K562 (cell line): ENCODE data around the gene OTUD1. TPM values are rescaled to one million over a fixed set of nuclear protein-coding genes. Genes with fewer than 3 reads are reported as not detected.

ENCODE experiments used
- ATAC-seq: fragments of 200-7000 bp; cut with Tn5 transposase; 3 replicates; pipeline ENCODE4 v1.9.1; 2020; ENCODE audit warnings: moderate library complexity
- BruUV-seq: library from RNA; stranded (reverse); fragments of 400-500 nt; replicated peaks from 2 replicates; lab custom pipeline; 2021; lab: Mats Ljungman, UMichigan
- CTCF ChIA-PET: fragments of 300-600 bp; formaldehyde crosslinking; extraction: SDS; loops from one replicate; lab custom pipeline; 2021; ENCODE audit warnings: low intra/inter-chr PET ratio; lab: Yijun Ruan, JAX
- POLR2A ChIA-PET: fragments of 300-600, 350-650 bp; sonication (Branson Sonifier 250); formaldehyde crosslinking; extraction: SDS; loops from one replicate; lab custom pipeline; 2021; ENCODE audit warnings: antibody characterized with exemption, inconsistent platforms; lab: Yijun Ruan, JAX
- DNase-seq, 4 experiments: peaks; one replicate each; pipeline versions ENCODE4 v3.0.0 to v3.0.0-alpha.2; 2011 to 2018; ENCODE audit warnings: low spot score in 3 of 4, mixed read lengths in 3 of 4; ENCODE audit errors: extremely low read depth in 1 of 4
- FAIRE-seq: peaks from 2 replicates; lab custom pipeline; 2011; peaks lifted over from hg19 to GRCh38; lab: Jason Lieb, UNC
- H2AFZ ChIP-seq: 2 replicates; pipeline ENCODE4 v1.6.0; 2011; ENCODE audit warnings: low read depth, low read length, control low read depth, inconsistent platforms
- H3K27ac ChIP-seq: fragments of 200-600 bp; 3 replicates; pipeline ENCODE4 v1.8.0; 2011; ENCODE audit warnings: low read depth, mild to moderate bottlenecking, control low read depth, inconsistent platforms, low read length, moderate library complexity, mixed read lengths; ENCODE audit errors: extremely low read depth
- H3K27me3 ChIP-seq, 2 experiments: fragments of 300-600 bp in 1 of 2; 2 replicates in 1 of 2; 3 replicates in 1 of 2; pipeline versions ENCODE4 v1.6.0 to v1.8.0; 2011; ENCODE audit warnings: inconsistent platforms in 2 of 2, low read length in 2 of 2, mild to moderate bottlenecking in 1 of 2, mixed read lengths in 1 of 2, moderate library complexity in 1 of 2; ENCODE audit not compliant: control insufficient read depth in 2 of 2, insufficient read depth in 2 of 2
- H3K36me3 ChIP-seq: fragments of 300-600 bp; 3 replicates; pipeline ENCODE4 v1.8.0; 2011; ENCODE audit warnings: mild to moderate bottlenecking, low read length, inconsistent platforms; ENCODE audit not compliant: control insufficient read depth, insufficient read depth
- H3K4me1 ChIP-seq, 2 experiments: fragments of 200-600 bp in 1 of 2; replicated peaks in 1 of 2; 2 replicates in 1 of 2; 3 replicates in 1 of 2; pipeline versions ENCODE4 v1.5.1 to v1.8.0; 2011; ENCODE audit warnings: inconsistent platforms in 2 of 2, low read length in 2 of 2, mild to moderate bottlenecking in 1 of 2, mixed read lengths in 1 of 2, moderate library complexity in 1 of 2; ENCODE audit not compliant: control insufficient read depth in 2 of 2, insufficient read depth in 2 of 2
- H3K4me2 ChIP-seq: 2 replicates; pipeline ENCODE4 v1.6.1; 2011; ENCODE audit warnings: low read length, control low read depth, inconsistent platforms, mixed read lengths; ENCODE audit not compliant: insufficient read depth
- H3K4me3 ChIP-seq: fragments of 200-600 bp; sonication (generic), shearing (Covaris generic); 2 replicates; pipeline ENCODE4 v1.5.1; 2016; ENCODE audit warnings: control low read depth, inconsistent platforms
- H3K79me2 ChIP-seq: fragments of 200-600 bp; 3 replicates; pipeline ENCODE4 v1.8.0; 2011; ENCODE audit warnings: low read length, inconsistent platforms; ENCODE audit not compliant: control insufficient read depth, insufficient read depth
- H3K9ac ChIP-seq, 2 experiments: 2 replicates each; pipeline versions ENCODE4 v1.6.0 to v1.6.1; 2011; ENCODE audit warnings: low read depth in 2 of 2, low read length in 2 of 2, control low read depth in 1 of 2, inconsistent platforms in 1 of 2, mild to moderate bottlenecking in 1 of 2, mixed read lengths in 1 of 2; ENCODE audit not compliant: insufficient read depth in 1 of 2
- H3K9me1 ChIP-seq: one replicate; pipeline ENCODE4 v1.6.0; 2011; ENCODE audit warnings: inconsistent platforms, mild to moderate bottlenecking, low read length, moderate library complexity; ENCODE audit not compliant: control insufficient read depth, insufficient read depth
- H3K9me3 ChIP-seq: replicated peaks from 2 replicates; pipeline ENCODE4 v1.5.1; 2011; ENCODE audit warnings: low read depth, low read length, inconsistent platforms; ENCODE audit not compliant: control insufficient read depth, insufficient read depth
- H4K20me1 ChIP-seq: replicated peaks from 2 replicates; pipeline ENCODE4 v1.6.1; 2011; ENCODE audit warnings: low read length, inconsistent platforms, mixed read lengths; ENCODE audit not compliant: control insufficient read depth, insufficient read depth
- BRD4 ChIP-seq: fragments of 200-600 bp; sonication (generic); IDR thresholded peaks from 2 replicates; pipeline ENCODE4 v1.6.1; 2017; ENCODE audit warnings: inconsistent platforms
- EWSR1 ChIP-seq: fragments of 450-650 bp; IDR thresholded peaks from 2 replicates; pipeline ENCODE4 v1.6.1; 2018; ENCODE audit warnings: borderline replicate concordance, mild to moderate bottlenecking, low read depth, moderate library complexity; ENCODE audit not compliant: partially characterized antibody
- KLF1 ChIP-seq: fragments of 450-650 bp; IDR thresholded peaks from 2 replicates; pipeline ENCODE4 v1.6.1; 2016; ENCODE audit warnings: missing genetic modification characterization, missing compliant biosample characterization
- ZZZ3 ChIP-seq: fragments of 450-650 bp; IDR thresholded peaks from 2 replicates; pipeline ENCODE4 v1.6.1; 2016; ENCODE audit warnings: antibody characterized with exemption, mild to moderate bottlenecking, moderate library complexity
- WGBS: fragments of 100-300 bp; shearing (Covaris generic); methylation state at CpG from one replicate; pipeline ENCODE4 v1.1.6; 2016; ENCODE audit warnings: low coverage, mixed read lengths; ENCODE audit not compliant: insufficient coverage; ENCODE audit errors: missing lambda C conversion rate; 5-methylcytosine and 5-hydroxymethylcytosine counted together
- in situ Hi-C: fragments of 300-500 bp; cut with MboI; formaldehyde crosslinking; loops from 4 replicates; pipeline ENCODE4 v1.15.0; 2018; ENCODE audit warnings: inconsistent platforms, mixed read lengths
- intact Hi-C: fragments of 100-400 bp; cut with micrococcal nuclease; formaldehyde crosslinking; loops from 2 replicates; pipeline ENCODE4 v1.14.2; 2022
- polyA plus RNA-seq, 8 experiments: library from polyadenylated mRNA; depleted of rRNA in 4 of 8; stranded (reverse) in 5 of 8; unstranded in 3 of 8; fragments of >200 nt; fragmentation: Nextera tagmentation in 2 of 8; fragmentation: Illumina TruSeq in 1 of 8; extraction: Ambion mirVana in 2 of 8; extraction: Trizol in 1 of 8; gene quantifications; 2 replicates each; pipeline versions ENCODE4 v1.2.1 to v1.2.3, GENCODE V29; 2011 to 2014; ENCODE audit warnings: inconsistent platforms in 1 of 8, missing spikeins in 1 of 8
- total RNA-seq, 7 experiments: library from RNA; depleted of rRNA in 6 of 7; stranded (reverse); fragments of >200 nt in 6 of 7; fragmentation: Illumina TruSeq in 2 of 7; extraction: Trizol in 2 of 7; gene quantifications; 2 replicates each; pipeline versions ENCODE4 v1.2.1 to v1.2.3, GENCODE V29; 2011 to 2021; ENCODE audit warnings: low replicate concordance in 1 of 7
- TF ChIP-seq, protein P1 (sequence below): sonication (generic); IDR thresholded peaks from 2 replicates; pipeline ENCODE4 v1.6.1; 2016
- TF ChIP-seq, protein P2 (sequence below), 3 experiments: fragments of 200-800 bp in 1 of 3; sonication (Bioruptor generic) in 1 of 3; sonication (generic) in 1 of 3; formaldehyde crosslinking in 1 of 3; IDR thresholded peaks; 2 replicates each; pipeline versions ENCODE4 v1.6.1 to v1.8.0; 2016 to 2022; ENCODE audit warnings: mild to moderate bottlenecking in 2 of 3, missing compliant biosample characterization in 2 of 3, missing genetic modification characterization in 2 of 3, missing genetic modification reagents in 1 of 3
- TF ChIP-seq, protein P3 (sequence below): sonication (generic); formaldehyde crosslinking; IDR thresholded peaks from 2 replicates; pipeline ENCODE4 v1.8.0; 2023; ENCODE audit warnings: missing genetic modification reagents, mild to moderate bottlenecking, borderline replicate concordance

The OTUD1 gene
- total and polyA plus RNA-seq, 9 of the 15 experiments (the other 6 are each of a cell fraction or from before 2014, with no cell fraction given): 0.29 to 2.0 (median 0.49) TPM

DNA sequence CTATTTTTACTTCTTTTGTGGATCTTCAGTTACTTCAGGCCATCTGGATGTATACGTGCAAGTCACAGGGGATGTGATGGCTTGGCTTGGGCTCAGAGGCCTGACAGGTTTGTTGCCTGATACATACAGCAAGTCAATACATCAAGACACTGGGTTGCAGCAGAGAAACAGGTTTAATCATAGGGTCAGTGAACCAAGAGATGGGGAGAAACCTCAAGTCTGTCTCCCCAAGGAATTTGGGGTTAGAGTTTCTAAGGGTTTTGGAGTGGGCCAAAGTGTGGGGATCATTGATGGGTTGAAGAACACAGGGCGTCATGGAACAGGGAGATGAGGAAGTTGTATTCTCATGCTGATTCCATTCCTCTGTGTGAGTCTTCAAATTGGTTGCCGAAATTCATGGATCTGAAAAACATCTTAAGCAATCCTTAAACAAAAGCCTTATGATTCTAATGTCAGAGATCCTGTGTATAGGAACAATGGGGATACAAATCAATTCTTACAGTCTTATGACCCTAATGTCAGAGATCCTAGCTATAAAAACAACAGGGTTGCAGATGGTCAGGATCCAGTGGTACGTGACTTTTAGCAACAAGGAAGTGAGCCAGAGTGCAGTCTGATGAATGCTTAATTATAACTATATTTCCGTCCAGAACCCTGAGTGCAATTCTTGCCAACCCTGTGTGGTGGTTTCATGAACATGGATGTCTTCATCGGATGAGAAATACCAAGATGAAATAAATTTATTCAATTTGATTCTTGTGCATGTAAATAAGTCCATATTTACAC is 18.9 kb downstream of the OTUD1 start (continued):
- TF ChIP-seq, protein P1, sequence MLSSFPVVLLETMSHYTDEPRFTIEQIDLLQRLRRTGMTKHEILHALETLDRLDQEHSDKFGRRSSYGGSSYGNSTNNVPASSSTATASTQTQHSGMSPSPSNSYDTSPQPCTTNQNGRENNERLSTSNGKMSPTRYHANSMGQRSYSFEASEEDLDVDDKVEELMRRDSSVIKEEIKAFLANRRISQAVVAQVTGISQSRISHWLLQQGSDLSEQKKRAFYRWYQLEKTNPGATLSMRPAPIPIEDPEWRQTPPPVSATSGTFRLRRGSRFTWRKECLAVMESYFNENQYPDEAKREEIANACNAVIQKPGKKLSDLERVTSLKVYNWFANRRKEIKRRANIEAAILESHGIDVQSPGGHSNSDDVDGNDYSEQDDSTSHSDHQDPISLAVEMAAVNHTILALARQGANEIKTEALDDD: no peak
- TF ChIP-seq, protein P2, sequence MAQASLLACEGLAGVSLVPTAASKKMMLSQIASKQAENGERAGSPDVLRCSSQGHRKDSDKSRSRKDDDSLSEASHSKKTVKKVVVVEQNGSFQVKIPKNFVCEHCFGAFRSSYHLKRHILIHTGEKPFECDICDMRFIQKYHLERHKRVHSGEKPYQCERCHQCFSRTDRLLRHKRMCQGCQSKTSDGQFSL (CRISPR knock-in tag; IDR thresholded peaks at IDR 0.05): no peak
- TF ChIP-seq, protein P2 (tag; IDR thresholded peaks at IDR 0.05): no peak
- TF ChIP-seq EWSR1: no peak

DNA sequence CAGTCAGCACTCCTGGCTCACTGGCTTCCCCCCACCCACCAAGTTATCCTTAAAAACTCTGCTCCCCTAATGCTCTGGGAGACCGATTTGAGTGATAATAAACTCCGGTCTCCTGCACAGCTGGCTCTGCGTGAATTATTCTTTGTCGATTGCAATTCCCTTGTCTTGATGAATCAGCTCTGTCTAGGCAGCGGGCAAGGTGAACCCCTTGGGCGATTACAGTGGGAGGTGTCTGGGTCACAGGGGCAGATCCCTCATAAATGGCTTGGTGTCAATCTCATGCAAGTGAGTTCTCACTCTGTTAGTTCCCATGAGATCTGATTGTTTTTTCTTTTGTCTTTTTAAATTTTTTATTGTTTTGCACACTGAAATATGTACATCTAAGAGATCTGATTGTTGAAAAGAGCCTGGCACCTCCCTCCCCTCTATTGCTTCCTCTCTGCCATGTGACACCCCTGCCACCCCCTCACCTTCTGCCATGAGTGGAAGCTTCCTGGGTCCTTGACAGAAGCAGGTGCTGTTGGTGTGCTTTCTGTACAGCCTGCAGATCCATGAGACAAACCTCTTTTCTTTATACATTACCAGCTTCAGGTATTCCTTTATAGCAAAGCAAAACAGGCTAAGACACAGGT is 20.5 kb downstream of the OTUD1 start:
- no peak overlapping the region for H3K9ac ChIP-seq
- TF ChIP-seq KLF1 (tag) (no peak), EWSR1 (no peak), ZZZ3 (no peak), BRD4 (no peak)
- TF ChIP-seq, protein P3, sequence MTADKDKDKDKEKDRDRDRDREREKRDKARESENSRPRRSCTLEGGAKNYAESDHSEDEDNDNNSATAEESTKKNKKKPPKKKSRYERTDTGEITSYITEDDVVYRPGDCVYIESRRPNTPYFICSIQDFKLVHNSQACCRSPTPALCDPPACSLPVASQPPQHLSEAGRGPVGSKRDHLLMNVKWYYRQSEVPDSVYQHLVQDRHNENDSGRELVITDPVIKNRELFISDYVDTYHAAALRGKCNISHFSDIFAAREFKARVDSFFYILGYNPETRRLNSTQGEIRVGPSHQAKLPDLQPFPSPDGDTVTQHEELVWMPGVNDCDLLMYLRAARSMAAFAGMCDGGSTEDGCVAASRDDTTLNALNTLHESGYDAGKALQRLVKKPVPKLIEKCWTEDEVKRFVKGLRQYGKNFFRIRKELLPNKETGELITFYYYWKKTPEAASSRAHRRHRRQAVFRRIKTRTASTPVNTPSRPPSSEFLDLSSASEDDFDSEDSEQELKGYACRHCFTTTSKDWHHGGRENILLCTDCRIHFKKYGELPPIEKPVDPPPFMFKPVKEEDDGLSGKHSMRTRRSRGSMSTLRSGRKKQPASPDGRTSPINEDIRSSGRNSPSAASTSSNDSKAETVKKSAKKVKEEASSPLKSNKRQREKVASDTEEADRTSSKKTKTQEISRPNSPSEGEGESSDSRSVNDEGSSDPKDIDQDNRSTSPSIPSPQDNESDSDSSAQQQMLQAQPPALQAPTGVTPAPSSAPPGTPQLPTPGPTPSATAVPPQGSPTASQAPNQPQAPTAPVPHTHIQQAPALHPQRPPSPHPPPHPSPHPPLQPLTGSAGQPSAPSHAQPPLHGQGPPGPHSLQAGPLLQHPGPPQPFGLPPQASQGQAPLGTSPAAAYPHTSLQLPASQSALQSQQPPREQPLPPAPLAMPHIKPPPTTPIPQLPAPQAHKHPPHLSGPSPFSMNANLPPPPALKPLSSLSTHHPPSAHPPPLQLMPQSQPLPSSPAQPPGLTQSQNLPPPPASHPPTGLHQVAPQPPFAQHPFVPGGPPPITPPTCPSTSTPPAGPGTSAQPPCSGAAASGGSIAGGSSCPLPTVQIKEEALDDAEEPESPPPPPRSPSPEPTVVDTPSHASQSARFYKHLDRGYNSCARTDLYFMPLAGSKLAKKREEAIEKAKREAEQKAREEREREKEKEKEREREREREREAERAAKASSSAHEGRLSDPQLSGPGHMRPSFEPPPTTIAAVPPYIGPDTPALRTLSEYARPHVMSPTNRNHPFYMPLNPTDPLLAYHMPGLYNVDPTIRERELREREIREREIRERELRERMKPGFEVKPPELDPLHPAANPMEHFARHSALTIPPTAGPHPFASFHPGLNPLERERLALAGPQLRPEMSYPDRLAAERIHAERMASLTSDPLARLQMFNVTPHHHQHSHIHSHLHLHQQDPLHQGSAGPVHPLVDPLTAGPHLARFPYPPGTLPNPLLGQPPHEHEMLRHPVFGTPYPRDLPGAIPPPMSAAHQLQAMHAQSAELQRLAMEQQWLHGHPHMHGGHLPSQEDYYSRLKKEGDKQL: no peak

More for the DNA sequence above, 20.5 kb downstream of the OTUD1 start:
- DNase-seq (no peak), ATAC-seq (no peak), FAIRE-seq (no peak)
- WGBS: 4% methylated on average over 6 of the region's 6 CpGs
- H3K27me3 ChIP-seq: no peaks in the 10 kb centered on the region
- H3K27ac ChIP-seq: no peak overlapping the region
- H3K9me3 ChIP-seq: no peaks in the 10 kb centered on the region
- ChIA-PET CTCF (no interaction called here), POLR2A (interaction anchor here (1.2 to 1.5 kb wide), 2 partner anchors 10 kb away, joined by 4 to 5 read pairs; no protein-coding TSS in a partner anchor)
- H3K79me2 ChIP-seq: no peaks in the 10 kb centered on the region
- intact Hi-C loops (no loop called here), in situ Hi-C loops (no loop called here)
- no peak overlapping the region for H3K4me3 ChIP-seq
- no peaks in the 10 kb centered on the region for H3K4me1 ChIP-seq
- no TSS peak for BruUV-seq
- no peak overlapping the region for H3K4me2 ChIP-seq
- no peaks in the 10 kb centered on the region for H3K9me1 ChIP-seq
- H2AFZ ChIP-seq: no peak overlapping the region
- H3K36me3 ChIP-seq: no peaks in the 10 kb centered on the region
- H4K20me1 ChIP-seq: no peaks in the 10 kb centered on the region
